HG02678 (cell line): ENCODE measurements around the gene SP2.
A peak's percentile ranks its signal among the peaks of the same experiment; 100 is the strongest.
"Not testable (repeated sequence)": the region's sequence is repeated elsewhere in the genome, so short reads cannot be mapped to it uniquely, and the experiment has no call there.

Experiments
- ATAC-seq: cut with Tn5 transposase; IDR thresholded peaks from one replicate; pipeline ENCODE4 v1.9.1; 2021; ENCODE audit warnings: mild to moderate bottlenecking, moderate library complexity; ENCODE audit not compliant: unreplicated experiment

Gene SP2

DNA sequence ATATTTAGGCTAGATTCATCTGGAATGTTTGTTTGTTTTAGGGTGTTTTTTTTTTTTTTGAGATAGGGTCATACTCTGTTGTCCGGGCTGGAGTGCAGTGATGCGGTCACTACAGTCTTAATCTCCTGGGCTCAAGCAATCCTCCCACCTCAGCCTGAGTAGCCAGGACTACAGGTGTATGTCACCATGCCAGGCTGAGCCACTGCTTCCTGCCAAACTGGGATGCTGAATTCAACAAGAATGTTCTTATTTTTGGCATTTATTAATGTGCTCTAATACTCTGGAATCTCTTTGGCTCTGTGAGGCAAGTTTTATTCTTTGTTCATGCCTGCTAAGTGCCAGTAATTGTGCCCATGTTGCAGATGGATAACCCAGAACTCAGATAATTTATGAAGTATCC lies 21.5 kb downstream of the SP2 start:
- no peak for ATAC-seq

- ATAC-seq = no peak
These were observed 22.0 kb downstream of the SP2 start for GRCh38 chr17:47918006-47918405.

DNA sequence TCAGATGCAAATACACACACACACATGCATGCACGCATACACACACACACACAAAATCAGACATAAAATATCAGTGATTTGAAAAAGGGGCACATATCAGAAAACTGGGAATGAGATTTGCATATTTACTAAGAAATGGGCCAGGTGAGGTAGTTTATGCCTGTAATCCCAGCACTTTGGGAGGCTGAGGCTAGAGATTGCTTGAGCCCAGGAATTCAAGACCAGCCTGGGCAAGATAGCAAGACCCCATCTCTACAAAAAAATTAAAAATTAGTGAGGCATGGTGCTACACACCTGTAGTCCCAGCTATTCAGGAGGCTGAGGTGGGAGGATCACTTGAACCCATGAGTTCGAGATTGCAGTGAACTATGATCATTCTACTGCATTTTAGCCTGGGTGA lies 23.0 kb downstream of the SP2 start:
- ATAC-seq = no peak

- not testable (repeated sequence) for ATAC-seq
These were observed 23.9 kb downstream of the SP2 start for GRCh38 chr17:47919889-47920288.

DNA sequence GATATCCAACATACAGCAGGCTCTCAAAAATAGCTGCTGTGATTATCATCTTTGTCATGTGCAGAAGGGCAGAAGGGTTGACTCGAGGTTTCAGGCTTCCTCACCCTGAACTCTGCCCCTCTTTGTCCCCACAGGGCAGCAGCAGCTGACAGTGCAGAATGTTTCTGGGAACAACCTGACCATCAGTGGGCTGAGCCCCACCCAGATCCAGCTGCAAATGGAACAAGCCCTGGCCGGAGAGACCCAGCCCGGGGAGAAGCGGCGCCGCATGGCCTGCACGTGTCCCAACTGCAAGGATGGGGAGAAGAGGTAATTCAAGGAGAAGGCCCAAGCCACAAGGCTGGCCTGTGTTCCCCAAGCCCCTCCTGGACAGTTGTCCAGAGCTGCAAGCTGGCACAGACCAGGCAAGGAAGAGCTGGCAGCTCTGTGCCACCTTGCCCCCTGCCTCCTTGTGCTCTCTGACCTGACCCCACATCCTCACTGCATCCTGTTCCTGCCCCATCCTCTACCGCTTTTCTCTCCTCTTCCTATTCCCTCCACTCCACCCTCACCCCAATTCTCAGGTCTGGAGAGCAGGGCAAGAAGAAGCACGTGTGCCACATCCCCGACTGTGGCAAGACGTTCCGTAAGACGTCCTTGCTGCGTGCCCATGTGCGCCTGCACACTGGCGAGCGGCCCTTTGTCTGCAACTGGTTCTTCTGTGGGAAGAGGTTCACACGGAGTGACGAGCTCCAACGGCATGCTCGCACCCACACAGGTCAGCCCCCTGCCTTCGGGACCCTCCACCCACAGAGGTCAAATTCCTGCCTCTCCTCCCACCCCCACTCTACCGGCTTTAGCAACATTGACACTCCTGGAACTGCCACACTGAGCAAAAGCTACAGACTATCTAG lies 29.0 kb downstream of the SP2 start:
- no peak for ATAC-seq

DNA sequence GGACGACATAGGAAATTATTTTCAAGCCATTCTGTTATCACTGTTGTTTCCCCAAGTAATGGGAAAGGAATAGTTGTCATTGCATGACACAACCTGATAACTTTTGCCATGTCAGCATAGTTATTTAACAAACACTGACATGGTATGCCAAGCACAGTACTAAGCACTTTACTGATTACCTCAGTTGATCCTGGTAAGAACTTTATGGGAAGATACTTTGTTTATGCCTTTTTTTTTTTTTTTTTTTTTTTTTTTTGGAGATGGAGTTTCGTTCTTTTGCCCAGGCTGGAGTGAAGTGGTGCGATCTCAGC lies 29.6 kb downstream of the SP2 start:
- no peak for ATAC-seq

GRCh38 chr17:47927821-47928400 lies 31.9 kb downstream of the SP2 start:
- no peak for ATAC-seq

- ATAC-seq = no peak
These were observed 32.4 kb downstream of the SP2 start for GRCh38 chr17:47928415-47928814.

GRCh38 chr17:47929218-47930000 lies 33.4 kb downstream of the SP2 start:
- no peak for ATAC-seq

- no peak for ATAC-seq
These were observed 35.8 kb downstream of the SP2 start for GRCh38 chr17:47931848-47932247.

- ATAC-seq = no peak
These were observed 38.8 kb downstream of the SP2 start for GRCh38 chr17:47934856-47935255.

DNA sequence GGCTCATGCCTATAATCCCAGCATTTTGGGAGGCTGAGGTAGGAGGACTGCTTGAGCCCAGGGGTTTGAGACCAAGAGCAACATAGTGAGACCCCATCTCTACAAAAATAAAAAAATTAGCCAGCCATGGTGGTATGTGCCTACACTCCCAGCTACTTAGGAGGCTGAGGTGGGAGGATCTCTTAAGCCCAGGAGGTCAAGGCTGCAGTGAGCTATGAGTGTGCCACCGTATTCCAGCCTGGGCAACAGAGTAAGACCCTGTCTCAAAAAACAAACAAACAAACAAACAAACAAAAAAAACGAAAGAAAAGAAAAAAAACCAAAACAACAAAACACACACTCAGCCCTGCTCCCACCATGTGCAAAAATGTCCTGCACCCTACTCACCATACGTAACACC lies 39.4 kb downstream of the SP2 start:
- ATAC-seq = not testable (repeated sequence)

DNA sequence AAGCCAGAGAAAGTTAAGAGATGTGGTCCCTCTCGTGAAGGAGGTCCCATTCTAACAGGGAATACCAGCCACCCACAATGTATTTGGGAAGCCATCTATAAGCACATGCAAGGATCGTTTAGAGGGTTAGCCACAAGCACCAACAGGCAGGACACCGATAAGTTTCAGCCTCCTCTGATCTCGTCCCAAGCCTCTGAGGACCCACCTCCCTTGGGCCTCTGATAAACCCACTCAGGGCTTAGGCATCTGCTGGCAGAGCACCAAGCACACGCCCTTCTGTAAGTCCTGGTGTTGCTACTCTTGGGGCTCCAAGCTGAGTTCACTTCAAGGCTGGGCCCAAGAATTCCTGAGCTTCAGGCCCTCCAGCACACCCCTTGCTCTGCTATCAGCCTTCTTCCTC lies 39.9 kb downstream of the SP2 start:
- no peak for ATAC-seq

- no peak for ATAC-seq
These were observed 41.9 kb downstream of the SP2 start for GRCh38 chr17:47937941-47938340.

DNA sequence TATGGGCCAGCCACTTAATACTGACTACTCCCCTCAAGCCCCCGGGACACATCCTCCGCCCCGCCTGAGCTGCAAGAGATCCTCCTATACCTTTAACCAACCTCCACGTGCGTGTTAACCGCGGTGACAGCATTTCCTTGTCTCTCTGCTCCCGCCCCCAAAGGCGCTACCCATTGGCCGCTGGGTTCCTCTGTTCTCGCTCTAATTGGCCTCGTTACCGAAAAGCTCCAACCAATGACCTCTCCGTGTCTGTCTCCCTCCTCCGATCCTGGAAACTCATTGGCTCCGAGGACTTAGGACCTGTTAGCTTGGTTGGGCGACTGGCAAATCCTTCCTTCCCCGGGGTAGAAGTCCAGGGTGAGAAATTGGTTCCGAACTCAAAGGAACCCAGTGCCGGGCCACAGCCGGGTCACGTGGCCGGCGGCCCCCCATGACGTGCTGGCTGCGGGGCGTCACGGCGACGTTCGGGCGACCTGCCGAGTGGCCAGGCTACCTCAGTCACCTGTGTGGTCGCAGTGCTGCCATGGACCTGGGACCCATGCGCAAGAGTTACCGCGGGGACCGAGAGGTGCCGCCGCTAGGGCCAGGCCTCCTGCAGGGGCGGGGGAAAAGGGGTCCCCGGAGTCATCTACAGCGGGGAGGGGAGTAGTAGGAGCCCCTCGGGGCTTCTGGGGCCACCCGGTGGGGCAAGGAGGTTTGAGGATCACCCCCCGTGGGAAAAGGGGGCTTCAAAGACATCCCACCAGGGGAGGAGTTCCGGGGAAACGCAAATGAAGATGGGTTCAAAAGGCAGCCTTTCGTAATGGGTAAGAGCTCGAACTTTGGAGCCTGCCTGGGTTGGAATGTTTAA lies 45.4 kb downstream of the SP2 start, which contains the start of gene PNPO:
TSS of gene PNPO (plus strand) at position 326 of the 850 bp plus-strand sequence. CDS start at position 431, 105 bp downstream.
- peak; percentile 94 for ATAC-seq

DNA sequence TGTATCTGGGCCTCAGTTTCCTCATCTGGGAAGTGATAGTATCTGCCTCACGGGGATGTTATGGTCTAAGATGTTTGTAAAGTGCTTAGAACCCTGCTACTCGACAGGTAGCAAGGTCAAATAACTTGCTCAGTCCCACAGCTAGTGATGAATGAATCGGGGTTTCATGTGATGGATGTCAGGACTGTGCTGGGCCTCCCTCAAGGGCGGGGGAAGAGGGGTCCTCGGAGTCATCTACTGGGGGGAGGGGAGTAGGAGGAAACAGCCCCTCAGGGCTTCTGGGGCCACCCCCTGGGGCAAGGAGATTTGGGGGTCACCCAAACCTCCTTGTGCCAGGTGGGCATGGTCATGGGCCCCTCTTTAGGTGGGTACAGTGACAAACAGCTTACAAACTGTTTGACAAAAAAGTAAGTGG lies 46.1 kb downstream of the SP2 start:
- ATAC-seq = no peak

DNA sequence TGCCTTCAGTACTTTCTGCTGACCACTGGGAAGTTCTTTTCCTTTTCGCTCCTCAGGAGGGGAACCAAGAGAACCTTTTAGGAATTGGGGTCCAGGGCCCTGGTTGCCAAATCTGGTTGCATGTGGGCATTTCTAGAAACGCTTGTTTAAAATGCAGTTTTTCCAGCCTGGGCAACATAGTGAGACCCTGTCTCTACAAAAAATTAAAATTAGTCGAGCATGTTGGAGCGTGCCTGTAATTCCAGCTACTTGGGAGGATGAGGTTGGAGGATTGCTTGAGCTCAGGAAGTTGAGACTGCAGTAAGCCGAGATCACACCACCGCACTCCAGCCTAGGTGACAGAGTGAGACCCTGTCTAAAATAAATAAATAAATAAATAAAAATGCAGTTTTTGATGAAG lies 46.5 kb downstream of the SP2 start:
- ATAC-seq = no peak

DNA sequence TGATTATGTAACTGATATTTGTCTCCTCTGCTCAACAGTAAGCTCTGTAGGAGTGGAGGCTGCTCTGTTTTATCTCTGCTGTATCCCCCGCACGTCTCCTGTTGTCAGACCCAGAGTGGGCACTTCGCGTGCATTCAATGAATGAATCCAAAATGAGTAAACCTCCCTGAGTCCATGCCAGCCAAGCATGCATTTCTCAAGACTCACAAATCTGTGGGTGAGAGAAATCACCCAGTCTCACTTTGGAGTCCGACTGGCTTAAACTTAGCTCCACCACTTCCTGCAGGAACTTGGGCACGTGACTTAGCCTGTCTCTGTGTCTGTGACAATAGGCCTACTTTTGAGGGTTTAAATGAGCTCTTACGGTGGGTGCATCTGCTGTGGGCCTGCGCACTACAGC lies 49.0 kb downstream of the SP2 start:
- no peak for ATAC-seq

DNA sequence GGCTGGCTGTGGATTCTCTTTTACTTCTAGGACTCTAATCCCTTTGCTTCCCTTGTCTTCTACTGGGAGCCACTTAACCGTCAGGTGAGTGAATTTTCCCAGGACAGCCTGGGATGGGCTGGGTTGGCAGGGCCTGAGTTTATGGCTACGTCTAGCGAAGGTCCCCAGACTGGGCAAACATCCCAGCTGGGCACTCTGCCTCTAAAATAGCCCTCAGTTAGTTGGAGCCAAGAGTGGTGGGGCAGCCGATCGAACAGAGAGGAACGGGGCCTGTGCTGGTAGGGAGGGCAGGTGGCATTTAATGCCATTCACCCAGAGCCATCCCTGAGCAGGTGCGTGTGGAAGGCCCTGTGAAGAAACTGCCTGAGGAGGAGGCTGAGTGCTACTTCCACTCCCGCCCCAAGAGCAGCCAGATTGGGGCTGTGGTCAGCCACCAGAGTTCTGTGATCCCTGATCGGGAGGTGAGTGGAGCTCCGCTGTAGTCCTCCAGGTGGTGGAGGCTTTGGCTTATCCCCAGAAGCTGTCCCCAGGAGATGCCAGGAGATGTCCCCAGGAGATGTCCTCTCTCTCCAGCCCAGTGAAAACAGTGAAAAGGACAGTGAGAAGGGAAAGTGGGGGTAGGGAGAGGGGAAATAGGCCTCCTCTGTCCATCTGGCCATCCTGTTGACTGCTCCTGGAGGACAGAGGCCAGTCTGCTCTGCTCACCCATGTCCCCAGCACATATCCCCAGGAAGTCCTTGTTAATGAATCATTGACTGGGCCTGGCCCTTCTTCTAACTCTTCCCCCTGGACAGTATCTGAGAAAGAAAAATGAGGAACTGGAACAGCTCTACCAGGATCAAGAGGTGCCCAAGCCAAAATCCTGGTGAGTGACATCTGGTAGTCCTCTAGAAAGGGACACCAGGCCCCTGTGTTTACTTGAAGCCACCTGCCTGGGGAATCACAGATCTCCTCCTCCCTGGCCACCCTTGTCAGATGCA lies 49.8 kb downstream of the SP2 start:
- ATAC-seq = no peak

DNA sequence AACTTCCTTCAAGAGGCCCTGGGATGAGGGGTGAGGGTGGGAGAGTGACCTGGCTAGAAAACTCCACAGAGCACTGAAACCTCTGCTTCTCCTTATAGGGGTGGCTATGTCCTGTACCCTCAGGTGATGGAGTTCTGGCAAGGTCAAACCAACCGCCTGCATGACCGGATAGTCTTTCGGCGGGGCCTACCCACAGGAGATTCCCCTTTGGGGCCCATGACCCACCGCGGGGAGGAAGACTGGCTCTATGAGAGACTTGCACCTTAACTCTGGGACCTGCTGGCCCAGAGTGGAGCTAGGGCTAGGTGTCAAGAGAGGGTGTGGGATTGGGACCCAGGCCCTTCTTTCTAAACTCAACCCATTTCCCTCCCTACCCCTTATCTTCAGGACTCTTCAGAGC lies 50.5 kb downstream of the SP2 start:
- ATAC-seq = no peak
